Neural progenitor cell (in vitro differentiated cells): Measurements from ENCODE around the gene LDB2.

Source experiments
- EZH2 ChIP-seq: fragments of 200-600 bp; sonication (generic); IDR thresholded peaks from 2 replicates; pipeline ENCODE4 v1.6.1; 2017; ENCODE audit warnings: antibody characterized with exemption, mild to moderate bottlenecking, moderate library complexity
- TF ChIP-seq, protein P1 (sequence below): fragments of 200-600 bp; sonication (generic); IDR thresholded peaks from 2 replicates; pipeline ENCODE4 v1.5.1; 2017; ENCODE audit warnings: antibody characterized with exemption, mild to moderate bottlenecking

- TF ChIP-seq, protein P1, sequence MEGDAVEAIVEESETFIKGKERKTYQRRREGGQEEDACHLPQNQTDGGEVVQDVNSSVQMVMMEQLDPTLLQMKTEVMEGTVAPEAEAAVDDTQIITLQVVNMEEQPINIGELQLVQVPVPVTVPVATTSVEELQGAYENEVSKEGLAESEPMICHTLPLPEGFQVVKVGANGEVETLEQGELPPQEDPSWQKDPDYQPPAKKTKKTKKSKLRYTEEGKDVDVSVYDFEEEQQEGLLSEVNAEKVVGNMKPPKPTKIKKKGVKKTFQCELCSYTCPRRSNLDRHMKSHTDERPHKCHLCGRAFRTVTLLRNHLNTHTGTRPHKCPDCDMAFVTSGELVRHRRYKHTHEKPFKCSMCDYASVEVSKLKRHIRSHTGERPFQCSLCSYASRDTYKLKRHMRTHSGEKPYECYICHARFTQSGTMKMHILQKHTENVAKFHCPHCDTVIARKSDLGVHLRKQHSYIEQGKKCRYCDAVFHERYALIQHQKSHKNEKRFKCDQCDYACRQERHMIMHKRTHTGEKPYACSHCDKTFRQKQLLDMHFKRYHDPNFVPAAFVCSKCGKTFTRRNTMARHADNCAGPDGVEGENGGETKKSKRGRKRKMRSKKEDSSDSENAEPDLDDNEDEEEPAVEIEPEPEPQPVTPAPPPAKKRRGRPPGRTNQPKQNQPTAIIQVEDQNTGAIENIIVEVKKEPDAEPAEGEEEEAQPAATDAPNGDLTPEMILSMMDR, result no peak
- no peak for TF ChIP-seq EZH2
Measured at GRCh38 chr4:16887887-16888286, 10.6 kb downstream of the LDB2 start.
